Renal cortical epithelial cell (primary cell): ENCODE measurements around the gene SLC8A1. TPM values are rescaled to one million over a fixed set of nuclear protein-coding genes. Genes with fewer than 3 reads are reported as not detected.

Experiments
- DNase-seq: peaks from one replicate; pipeline ENCODE4 v3.0.0-alpha.2; 2011; ENCODE audit warnings: low read depth
- total RNA-seq: library from RNA; depleted of rRNA; stranded (reverse); fragments of >200 nt; gene quantifications from 2 replicates; pipeline ENCODE4 v1.2.3, GENCODE V29; 2014

The SLC8A1 gene
- total RNA-seq: 11.7 and 12.9 TPM in 2 replicates

DNA sequence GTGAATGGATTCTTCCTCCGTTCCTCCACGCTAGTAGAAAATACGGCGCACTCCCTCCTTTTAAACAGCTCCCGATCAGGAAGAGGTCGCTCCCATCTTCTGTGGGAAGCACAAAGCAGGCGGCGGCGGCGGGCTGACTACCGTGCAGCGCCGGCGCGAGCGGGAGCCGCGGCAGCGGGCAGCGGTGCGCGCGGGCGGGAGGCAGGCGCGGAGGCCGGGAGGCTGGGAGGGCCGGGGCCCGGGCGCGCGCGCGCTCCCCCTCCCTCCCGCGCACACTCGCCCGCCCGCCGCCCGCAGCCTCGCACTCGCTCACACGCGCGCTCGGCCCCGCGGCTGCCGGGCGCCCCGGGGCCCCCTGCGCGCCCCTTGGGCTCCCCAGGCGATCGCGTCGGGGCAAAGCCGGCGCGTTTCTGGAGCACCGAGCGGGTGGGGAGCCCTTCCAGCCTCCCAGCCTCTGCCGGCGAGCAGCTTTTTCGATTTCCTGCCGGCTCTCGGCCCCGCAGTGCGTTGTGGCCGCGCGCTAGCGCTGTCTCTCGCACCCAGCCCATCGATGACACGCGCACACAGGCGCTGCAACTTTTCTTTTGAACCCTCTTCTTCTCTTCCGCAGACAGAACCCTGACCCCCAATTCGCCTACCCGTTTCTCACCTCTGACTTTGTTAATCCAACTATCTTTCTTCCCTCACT is at the start of gene SLC8A1:
SLC8A1 (minus strand) TSS at position 173 of the 688 bp plus-strand sequence.
- DNase-seq: no peak

DNA sequence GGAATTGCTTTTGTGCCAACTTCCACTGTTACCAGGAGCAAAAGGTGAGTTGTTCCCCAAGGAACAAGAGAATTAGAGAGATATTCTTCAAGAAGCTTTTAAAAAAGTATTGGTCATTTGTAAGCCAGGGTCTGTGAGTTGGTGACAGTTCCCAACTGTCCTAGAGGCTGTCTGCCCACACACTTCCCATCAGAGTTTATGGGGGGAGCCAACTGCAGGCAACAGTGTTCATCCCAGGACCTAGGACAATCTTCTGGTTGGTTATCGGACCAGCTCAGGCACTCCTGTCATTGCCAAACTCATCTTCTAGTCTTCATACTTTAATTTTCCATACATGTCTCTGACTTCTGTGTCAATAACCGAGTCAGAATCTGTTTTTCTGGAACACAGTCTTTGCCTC is 47.5 kb upstream of the SLC8A1 start:
- DNase-seq: no peak

DNA sequence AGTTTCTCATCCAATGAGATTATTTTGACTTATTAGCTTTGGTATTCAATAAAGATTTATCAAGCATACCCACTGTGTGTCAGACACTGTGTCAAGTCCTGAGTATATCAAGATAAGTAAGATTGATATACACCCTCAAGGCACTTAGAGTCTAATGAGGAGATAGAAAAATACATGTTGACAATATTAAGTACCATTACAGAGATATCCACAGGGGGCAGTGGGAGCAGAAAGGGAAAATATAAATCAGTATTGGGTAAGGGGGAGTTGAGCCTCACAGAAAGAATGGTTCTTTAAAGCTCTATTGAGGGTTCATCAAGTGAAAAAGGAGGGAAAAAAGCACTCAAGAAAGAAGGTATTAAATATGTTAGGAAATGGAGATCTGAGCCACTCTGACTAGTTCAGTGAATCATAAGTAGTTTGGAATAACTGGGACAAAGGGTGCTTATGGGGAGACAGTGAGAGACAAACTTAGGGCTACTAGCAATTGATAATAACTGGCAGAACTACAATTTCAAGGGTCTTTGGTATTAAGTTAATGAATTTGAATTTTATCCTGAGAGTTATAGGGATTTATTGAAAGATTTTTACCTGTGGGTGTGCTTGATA is 45.5 kb upstream of the SLC8A1 start:
- no peak for DNase-seq

DNA sequence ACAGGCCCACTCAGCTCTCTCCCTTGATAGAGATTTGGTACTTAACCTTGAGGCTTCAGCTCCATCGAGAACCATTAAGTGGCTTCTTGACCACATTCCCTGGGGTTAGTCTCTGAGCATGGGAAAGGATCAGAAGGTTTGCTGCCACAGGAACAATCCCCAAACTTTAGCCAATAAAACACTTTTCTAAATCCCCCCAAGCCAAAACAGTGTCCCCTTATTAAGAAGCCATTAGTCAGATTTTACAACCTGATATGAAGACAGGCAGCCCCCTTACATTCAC is 37.7 kb upstream of the SLC8A1 start:
- no peak for DNase-seq

DNA sequence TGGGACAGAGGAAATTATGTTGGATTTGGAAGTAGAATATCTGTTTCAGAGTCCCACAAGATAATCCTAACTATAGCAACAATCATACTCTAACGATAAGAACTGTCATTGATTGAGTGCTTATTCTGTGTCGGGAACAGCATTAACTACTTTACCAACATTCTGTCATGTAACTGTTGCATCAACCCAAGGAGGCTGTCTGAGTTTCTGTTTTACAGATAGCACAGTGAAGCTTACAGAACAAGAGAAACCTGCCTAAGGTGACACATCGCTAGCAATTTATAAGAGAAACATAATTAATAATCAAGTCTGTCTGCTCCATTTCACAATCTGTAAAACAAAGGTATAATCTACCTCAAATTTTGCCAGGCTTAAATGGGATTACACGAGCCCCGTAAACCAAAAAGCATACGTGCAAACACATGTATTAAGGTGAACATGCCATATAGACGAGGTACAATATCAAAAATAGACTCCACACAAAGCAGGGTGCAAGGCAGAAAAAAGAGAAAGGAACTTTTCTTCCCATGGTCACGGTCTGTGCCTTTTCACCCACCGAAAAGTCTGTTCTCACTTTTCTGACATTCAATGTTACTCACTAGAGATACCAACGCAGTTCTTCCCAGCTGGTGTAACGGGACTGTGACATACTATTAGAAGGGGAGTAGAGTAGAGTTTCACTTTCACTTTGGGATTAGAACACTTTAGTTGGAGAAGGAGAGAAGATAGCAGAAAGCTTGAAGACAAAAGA is 37.2 kb upstream of the SLC8A1 start:
- peak; percentile 22 for DNase-seq

DNA sequence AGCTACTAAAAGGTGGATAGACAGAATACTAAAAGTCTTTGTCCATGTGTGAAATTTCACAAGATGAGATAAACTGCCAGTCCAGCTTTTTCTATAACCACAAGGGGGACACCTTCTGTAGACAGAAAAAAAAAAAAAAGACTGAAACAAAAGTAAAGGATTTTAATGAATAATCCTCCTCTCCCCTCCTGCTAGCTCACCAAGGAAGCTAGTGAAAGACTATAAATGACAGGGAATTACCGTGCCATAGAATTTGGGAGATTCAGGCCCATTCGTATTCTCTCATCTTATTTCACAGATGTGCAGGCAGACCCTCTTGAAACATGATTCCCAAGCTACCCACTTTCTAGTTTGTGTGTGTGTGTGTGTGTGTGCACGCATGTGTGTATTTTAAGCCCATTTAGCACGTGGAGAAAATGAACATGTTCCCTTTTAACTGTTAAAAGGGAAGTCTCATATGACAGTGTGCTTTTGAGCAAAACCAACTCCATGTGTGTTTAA is 36.3 kb upstream of the SLC8A1 start:
- DNase-seq: peak; percentile 78

DNA sequence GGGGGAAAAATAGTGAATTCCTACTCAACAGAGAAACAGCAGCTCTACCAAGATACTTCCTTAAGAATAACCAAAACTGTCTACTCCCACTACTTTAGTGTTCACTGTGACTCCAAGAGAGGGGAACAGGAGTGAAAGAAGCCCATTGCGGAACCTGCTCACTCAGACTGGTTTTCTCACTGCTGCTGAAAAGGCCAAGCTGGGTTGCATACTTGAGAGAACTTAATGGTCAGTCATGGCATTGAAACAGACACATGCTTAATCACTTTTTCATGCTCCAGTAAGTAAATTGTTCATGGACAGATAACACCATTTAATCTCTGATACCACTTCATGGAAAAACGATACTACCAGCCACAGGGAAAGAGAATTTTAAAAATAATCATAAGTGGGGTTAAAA is 35.7 kb upstream of the SLC8A1 start:
- DNase-seq: peak; percentile 89

DNA sequence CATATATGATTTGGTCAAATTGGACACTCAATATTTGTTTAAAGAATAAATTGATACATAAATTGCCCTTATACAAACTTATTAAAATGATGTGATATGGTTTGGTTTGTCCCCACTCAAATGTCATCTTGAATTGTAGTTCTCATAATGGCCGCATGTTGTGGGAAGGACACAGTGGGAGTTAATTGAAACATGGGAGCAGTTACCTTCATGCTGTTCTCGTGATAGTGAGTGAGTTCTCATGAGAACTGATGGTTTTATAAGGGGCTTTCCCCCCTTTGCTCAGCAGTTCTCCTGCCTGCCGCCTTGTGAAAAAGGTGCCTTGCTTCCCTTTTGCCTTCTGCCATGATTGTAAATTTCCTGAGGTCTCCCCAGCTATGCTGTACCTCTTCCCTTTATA is 34.0 kb upstream of the SLC8A1 start:
- DNase-seq: no peak

DNA sequence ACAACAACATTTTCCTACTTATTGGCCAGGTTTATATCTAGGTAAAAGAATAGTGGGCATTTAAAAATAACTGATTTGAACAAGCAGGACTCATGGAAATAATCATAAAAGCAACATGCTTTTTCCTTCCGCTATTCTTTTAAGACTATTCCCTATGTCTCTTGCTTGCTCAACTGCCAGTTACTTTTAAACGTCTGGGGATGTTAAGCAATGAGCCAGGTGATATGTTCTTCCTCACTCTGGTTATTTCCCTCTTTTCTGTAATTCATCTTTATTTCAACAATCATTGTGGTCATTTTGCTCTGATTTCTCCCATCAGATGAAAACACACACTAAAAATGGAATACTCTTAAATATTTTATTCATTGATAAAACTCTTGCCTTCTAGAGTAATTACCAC is 33.4 kb upstream of the SLC8A1 start:
- no peak for DNase-seq

DNA sequence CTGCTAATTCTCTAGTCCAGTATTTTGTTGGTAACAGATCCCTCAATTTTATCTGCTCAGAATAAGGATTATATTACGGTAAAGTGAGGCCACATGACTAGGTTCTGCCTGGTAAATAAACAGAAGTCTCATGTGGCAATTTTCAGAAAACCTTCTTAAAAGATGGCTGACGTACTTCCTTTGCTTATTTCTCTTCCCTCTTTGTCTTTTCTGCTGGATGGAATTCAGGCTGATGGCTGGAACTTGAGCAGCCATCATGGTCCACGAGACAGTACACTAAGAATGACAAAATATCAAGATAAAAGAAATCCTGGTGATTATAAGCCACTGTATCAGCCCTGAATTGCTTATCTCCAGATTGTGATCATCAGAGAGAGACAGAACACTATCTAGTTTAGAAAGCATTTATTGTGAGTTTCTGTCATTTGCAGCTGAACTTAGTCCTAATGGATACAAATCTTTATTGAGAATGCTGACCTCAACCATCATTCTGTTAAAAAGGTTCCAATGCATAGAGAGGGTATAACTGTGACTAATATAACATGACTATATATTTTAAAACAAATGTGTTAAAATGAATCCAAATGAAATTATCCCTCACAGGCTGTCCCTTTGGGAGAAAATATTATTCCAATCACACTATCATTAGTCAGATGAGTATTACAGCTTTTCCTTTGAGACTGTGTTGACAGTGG is 31.8 kb upstream of the SLC8A1 start:
- DNase-seq: no peak

DNA sequence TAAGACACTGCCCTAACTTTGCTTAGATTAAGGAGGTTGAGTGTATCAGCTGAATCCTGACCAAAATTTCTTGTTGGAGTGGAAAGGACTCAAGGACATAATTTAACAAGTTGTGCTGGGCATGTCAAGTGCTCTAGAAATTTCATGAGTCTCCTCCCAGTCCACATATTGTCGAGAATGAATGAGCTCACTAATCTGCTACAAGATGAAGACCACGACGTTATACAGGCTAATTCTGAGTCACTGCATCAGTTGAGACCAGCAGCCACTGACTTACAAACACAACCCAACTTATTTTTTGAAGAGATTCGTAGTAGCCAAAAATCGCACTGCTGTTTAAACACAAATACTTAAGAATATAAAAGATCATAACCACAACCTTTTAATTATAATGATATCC is 28.7 kb upstream of the SLC8A1 start:
- no peak for DNase-seq

DNA sequence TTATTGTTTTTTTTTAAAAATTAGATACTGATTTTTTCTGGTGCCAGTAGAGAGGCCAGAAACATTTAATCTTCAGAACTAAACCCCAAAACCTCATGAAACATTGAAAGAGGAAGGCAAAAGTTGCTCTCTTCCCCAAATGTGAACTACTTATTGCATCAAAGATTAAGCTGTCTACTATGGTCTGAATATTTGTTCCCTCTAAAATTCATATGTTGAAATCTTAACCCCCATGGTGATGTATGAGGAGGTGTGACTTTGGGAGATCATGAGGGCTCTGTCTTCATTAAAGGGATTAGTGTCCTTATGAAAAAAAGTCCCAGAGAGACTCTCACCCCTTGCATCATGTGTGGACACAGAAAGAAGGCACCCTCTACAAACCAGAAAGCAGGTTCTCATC is 28.2 kb upstream of the SLC8A1 start:
- DNase-seq: no peak

DNA sequence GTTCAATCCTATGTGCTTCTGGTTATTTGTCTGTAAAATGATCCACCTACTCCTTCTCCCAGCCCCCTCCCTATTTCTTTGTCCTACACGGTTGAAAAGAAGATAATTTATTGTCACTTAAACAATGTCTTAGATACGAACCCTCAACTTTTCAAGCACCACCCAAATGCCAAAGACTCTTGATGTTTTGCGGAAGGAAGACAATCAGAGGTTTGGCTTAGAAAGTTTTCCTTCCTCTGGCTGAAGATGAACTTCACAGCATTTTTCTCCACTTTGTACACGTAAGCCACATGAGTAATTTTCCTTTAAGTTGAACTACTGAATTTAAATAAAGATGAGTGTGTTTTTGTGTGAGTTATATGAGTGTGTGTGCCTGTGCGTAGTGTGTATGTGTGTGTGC is 25.5 kb upstream of the SLC8A1 start:
- no peak for DNase-seq

DNA sequence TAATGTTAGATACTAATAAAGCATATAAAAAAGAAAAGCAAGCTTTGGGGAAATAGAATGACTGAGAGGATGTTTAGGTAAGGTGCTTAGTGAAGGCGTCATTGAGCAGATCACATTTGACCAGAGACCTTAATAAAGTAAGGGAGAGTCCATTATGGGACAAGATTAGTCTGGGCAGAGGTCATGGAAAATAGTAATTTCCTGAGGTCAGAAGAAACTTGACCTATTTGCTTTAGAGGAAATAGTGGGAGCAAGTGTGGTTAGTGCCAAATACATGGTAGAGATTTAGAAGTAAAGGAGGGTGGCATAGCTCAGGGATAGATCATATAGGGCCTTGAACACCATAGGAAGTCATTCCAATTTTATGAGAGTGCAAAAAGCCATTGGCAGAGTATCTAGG is 24.5 kb upstream of the SLC8A1 start:
- no peak for DNase-seq

DNA sequence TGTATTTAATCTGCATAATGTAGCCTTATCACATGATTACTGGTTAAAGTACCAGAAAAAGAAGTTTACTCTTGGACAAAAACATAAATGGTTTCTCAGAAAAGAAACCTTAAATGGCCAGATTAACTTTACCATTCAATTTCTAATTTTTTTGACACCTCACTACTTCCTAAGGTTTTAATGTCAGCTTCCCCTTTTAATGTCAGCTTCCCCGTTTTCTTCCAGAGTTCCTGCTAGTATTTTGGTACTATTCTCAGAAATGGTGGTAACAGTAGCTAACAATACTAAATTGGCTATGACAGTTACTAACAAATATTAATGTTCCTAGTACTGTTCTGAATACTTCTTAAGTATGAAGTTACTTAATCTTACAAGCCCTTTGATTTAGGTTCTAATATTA is 22.4 kb upstream of the SLC8A1 start:
- no peak for DNase-seq

DNA sequence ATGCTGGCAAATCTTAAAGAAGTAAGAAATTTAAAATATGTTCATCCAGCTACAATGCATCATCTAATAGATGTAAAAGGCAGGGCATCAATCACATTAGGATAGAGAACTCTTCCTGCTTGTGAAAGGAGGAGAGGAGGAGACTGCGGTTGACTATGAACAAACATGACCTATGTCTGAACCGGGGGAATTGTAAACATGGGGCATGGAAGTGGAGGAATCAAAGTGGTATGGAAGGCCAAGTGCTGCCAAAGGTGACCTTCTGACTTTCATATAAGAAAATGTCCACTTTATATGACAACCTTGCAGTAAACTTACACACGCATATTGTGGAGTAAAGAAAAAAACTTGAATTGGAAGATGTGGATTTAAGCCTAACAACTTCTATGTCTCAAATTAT is 20.0 kb upstream of the SLC8A1 start:
- DNase-seq: no peak

DNA sequence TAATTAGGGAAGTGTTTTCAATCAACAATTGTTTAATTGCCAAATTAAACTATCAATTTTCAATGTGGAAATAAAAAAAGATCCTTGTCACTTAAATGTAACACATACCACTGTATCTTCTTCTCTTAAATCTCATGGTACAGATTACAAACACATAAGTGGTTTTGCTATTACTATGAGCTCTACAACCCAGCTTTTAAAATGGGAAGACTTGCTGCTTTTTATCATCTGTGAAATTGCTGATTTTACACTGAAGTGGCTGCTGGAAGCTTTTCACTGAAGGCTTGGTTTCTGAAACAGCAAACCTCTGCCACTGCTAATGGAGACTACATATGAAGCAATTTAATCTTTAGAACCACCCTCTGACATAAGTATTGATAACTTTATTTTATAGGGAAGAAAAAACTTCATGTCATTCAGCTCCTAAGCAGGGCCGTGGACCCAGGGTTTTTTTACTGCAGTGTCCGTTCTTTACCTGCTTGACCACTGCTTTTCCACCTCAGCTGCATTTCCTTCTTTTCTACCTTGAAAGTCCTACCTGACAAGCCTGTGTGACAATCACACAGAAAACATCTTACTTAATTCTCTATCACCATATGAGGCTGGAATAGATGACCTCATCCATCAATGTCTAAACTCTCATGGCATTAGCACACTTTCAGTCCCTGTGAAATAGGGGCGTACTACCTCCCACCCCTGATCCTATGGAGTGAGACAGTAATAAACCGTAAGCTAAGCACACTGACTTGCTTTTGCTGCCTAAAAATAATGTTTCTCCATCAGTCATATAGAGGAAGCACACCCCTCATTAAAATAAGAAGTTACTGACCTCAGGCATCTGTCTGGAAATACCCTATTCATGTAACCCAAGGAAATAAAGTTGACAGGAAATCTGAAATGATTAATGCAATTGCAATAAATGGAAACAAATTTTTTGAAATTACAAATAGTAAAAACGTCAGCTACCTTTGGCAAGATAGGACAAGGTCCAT is 19.2 kb upstream of the SLC8A1 start:
- no peak for DNase-seq

DNA sequence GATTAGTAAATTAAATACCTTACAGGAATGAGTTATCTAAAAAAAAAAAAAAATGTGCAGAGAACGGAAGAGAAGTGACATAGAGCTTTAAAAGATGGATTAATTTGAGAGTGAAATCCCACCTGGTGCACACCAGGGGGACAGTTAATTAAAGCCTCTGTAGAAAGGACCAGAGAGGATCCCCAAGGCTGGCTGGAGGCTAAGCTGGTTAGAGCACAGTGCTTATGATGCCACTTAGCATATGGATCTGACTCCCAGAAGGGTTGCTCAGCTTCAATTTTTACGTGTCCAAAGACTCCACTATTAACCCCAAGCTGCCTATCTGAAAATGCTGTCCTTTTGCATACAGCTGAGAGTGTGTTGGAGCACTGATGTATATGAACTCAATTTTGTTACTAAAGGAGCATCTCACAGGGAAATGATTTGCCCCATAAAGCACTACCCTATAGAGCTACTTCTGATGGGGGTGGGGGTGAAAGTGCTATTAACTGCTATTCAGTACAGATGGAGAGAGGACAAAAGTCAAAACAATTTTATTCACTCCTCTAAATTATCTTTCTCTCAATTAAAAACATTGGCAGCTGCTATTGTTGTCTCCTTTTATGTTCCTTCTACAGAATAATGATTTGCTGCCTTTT is 15.2 kb upstream of the SLC8A1 start:
- DNase-seq: no peak

DNA sequence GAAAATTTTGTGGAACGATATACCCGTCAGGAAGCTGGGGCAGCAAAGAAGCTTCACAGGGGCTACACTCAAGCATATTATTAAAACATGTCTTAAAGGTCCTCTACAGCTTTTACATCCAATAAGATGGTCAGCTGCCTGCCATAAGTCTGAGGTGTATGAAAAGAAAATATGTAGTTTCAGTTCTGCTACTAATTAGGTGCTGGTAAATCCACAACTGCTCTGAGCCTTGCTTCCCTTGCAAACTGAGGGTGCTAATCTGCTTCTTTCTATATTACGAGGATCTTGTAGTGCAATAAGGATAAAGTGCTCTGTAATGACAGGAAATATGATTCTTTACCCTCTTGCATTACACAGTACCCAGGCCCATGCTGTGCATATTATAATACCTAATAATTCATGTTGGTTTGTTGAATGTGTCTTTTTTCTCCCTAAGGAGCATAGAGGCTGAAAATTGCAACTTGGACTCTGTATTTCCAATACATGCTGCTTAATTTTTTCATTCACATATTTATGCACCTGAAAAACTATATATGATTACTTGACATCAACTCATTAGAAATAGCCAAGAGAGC is 14.5 kb upstream of the SLC8A1 start:
- DNase-seq: no peak

DNA sequence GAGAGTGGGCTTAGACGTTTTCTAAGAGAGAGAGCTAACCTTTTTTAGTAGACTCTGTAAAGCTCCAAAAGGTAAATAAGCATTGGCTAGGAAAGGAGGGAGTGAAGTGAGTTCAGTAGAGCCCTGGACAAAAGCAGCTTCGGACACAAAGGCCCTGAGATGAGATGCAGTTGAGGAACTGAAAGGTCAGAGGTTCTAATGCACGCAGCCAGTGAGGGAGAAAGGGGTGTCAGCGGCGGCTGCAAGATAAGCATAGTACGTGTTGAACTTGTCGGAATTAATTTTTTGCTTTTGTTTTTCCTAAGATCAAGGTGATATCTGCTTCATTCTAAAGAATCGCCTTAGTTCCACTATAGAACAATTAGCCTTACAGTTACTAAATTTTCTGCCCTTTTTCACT is 11.2 kb upstream of the SLC8A1 start:
- DNase-seq: no peak
